Measurements from ENCODE around the gene MAGI2. TPM values are rescaled to one million over a fixed set of nuclear protein-coding genes. Genes with fewer than 3 reads are reported as not detected.

Gene MAGI2
- total and polyA plus RNA-seq, 2 experiments from 2014 or later, result 10.4 to 26.4 TPM

- TF ChIP-seq ZNF462 (CRISPR knock-in tag; IDR thresholded peaks at IDR 0.05) (no peak), POLR2AphosphoS5 (IDR thresholded peaks at IDR 0.05; ENCODE audit: low read depth) (no peak), STAT1 (IDR thresholded peaks at IDR 0.05; ENCODE audit: unreplicated experiment) (no peak), ZNF114 (CRISPR knock-in tag; IDR thresholded peaks at IDR 0.05) (no peak), EZH2 (IDR thresholded peaks at IDR 0.05; ENCODE audit: low read depth, unreplicated experiment) (no peak), EZH2phosphoT487 (IDR thresholded peaks at IDR 0.05; ENCODE audit: unreplicated experiment) (no peak), NANOG (IDR thresholded peaks at IDR 0.05; ENCODE audit: borderline replicate concordance) (no peak)
These were observed 1097.6 kb downstream of the MAGI2 start (continued) for GRCh38 chr7:78355834-78356233.

- H4K20me1 ChIP-seq (replicated peaks; ENCODE audit: insufficient read depth), result no peaks in the 10 kb centered on the region
- no peaks in the 10 kb centered on the region for H3K79me2 ChIP-seq (replicated peaks; ENCODE audit: insufficient read depth)
- H3K36me3 ChIP-seq (ENCODE audit: insufficient read depth), result no peaks in the 10 kb centered on the region
- no peak overlapping the region for H3K27ac Mint-ChIP-seq
- H3K4me1 Mint-ChIP-seq, result peaks cover 23% of the 10 kb centered on the region
- H3K27ac ChIP-seq (ENCODE audit: low read depth), result no peak overlapping the region
- no peak overlapping the region for H2AFZ ChIP-seq
- H3F3A ChIP-seq (replicated peaks; ENCODE audit: low read depth), result no peaks in the 10 kb centered on the region
- no peak overlapping the region for H3K4me3 ChIP-seq
- DNase-seq (ENCODE audit: low spot score) (no peak), ATAC-seq (no peak)
- H3K4me1 ChIP-seq (ENCODE audit: insufficient read depth), result peaks cover 17% of the 10 kb centered on the region; the same call in 1 of the 2 replicates
- no peaks in the 10 kb centered on the region for H3K36me3 Mint-ChIP-seq (ENCODE audit: low read depth)
- no peaks in the 10 kb centered on the region for H3K27me3 Mint-ChIP-seq (ENCODE audit: insufficient read depth, low read depth, poor library complexity)
- no peak overlapping the region for H3K4me2 ChIP-seq
- no peak overlapping the region for H3K4me3 Mint-ChIP-seq
- H3K27me3 ChIP-seq (ENCODE audit: insufficient read depth), result no peaks in the 10 kb centered on the region
- no peaks in the 10 kb centered on the region for H3K9me2 ChIP-seq (ENCODE audit: insufficient read depth)
- H3K9me3 Mint-ChIP-seq, result no peaks in the 10 kb centered on the region
- TF ChIP-seq EZH2 (IDR thresholded peaks at IDR 0.05; ENCODE audit: low read depth, unreplicated experiment) (no peak), CTCF (conservative IDR thresholded peaks at IDR 0.05; ENCODE audit: low read depth in 2 of 2) (no peak), POLR2AphosphoS5 (IDR thresholded peaks at IDR 0.05; ENCODE audit: low read depth) (no peak), JUNB (IDR thresholded peaks at IDR 0.05; ENCODE audit: unreplicated experiment) (no peak), CREB1 (CRISPR knock-in tag; IDR thresholded peaks at IDR 0.05; ENCODE audit: low read depth) (no peak), ZNF114 (CRISPR knock-in tag; IDR thresholded peaks at IDR 0.05) (no peak), STAT1 (IDR thresholded peaks at IDR 0.05; ENCODE audit: unreplicated experiment) (no peak), EZH2phosphoT487 (IDR thresholded peaks at IDR 0.05; ENCODE audit: unreplicated experiment) (no peak), ZNF331 (CRISPR knock-in tag; IDR thresholded peaks at IDR 0.05; ENCODE audit: low read depth) (no peak), ETS1 (IDR thresholded peaks at IDR 0.05) (no peak), NANOG (IDR thresholded peaks at IDR 0.05; ENCODE audit: borderline replicate concordance) (no peak)
These were observed 1102.5 kb downstream of the MAGI2 start for GRCh38 chr7:78350926-78351325.
